IPS-15b (cell line): ENCODE results near the gene PDK1.

Experiments used
- H3K27me3 ChIP-seq: one replicate; pipeline ENCODE4 v1.6.1; 2013; ENCODE audit warnings: low read length; ENCODE audit not compliant: control insufficient read depth, insufficient read depth
- H3K36me3 ChIP-seq: one replicate; pipeline ENCODE4 v1.6.1; 2013; ENCODE audit warnings: low read length; ENCODE audit not compliant: control insufficient read depth, insufficient read depth
- H3K4me1 ChIP-seq: one replicate; pipeline ENCODE4 v1.6.1; 2013; ENCODE audit warnings: mild to moderate bottlenecking, low read length; ENCODE audit not compliant: control insufficient read depth, insufficient read depth
- H3K4me3 ChIP-seq: one replicate; pipeline ENCODE4 v1.5.1; 2013; ENCODE audit warnings: low read depth, low read length
- H3K9ac ChIP-seq: one replicate; pipeline ENCODE4 v1.6.1; 2013; ENCODE audit warnings: low read depth, mild to moderate bottlenecking, low read length
- H3K9me3 ChIP-seq: one replicate; pipeline ENCODE4 v1.6.1; 2013; ENCODE audit warnings: mild to moderate bottlenecking, low read length; ENCODE audit not compliant: control insufficient read depth, insufficient read depth

Gene PDK1

DNA sequence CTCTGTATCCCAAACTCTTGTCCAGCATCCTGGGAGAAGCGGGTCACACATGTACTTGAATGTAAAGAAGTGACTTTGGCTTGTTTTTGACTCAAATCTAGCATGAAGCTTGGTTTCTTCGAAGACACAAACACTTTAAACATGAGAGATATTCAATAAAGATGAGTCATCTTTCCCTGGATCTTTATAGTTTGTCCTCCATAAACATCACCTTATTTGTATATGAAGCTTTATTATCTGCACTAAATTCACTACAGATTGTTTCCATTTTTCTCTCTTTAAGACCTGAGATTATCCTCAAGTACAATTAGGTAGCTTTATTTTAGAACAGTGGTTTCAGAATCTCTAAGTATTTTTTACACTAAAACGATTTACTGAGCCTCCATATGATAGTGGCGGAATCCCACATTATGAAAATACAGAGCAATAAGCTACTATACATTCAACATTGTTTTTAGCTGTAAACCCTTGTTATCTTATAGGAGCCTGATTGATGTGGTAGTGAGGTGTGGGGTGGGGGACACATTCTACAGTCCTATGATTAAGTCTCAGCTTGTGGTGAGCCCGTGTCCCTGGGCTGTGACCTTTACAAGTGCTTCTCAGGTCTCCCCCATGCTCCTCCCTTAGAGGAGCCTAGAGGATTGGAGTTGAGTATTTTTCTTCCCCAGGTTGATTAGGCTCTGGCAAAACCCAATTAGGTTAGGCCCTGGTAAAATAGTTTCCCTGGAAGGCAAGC, 100.1 kb downstream of the PDK1 start:
- Histone ChIP-seq H3K4me3 (no peak overlapping the region), H3K4me1 (no peaks in the 10 kb centered on the region), H3K9ac (no peak overlapping the region), H3K36me3 (no peaks in the 10 kb centered on the region), H3K9me3 (no peaks in the 10 kb centered on the region), H3K27me3 (no peaks in the 10 kb centered on the region)
